SK-N-SH (cell line): ENCODE measurements around the gene CEL. TPM values are rescaled to one million over a fixed set of nuclear protein-coding genes. Genes with fewer than 3 reads are reported as not detected.

Experiments
- CTCF ChIA-PET: fragments of 300-600, 350-600 bp; formaldehyde crosslinking; extraction: SDS; loops from one replicate; lab custom pipeline; 2021; lab: Yijun Ruan, JAX
- POLR2A ChIA-PET: fragments of 350-600 bp; sonication (Branson Sonifier 250); formaldehyde crosslinking; extraction: SDS; loops from one replicate; lab custom pipeline; 2020; ENCODE audit warnings: antibody characterized with exemption, inconsistent platforms; lab: Yijun Ruan, JAX
- DNase-seq: peaks from one replicate; pipeline ENCODE4 v3.0.0; 2012
- H2AFZ ChIP-seq: fragments of 200-600 bp; sonication (generic); 2 replicates; pipeline ENCODE4 v1.8.1; 2016; ENCODE audit warnings: antibody characterized with exemption, mild to moderate bottlenecking, low read depth
- H3F3A ChIP-seq: fragments of 200-600 bp; sonication (generic); replicated peaks from 2 replicates; pipeline ENCODE3; 2016; ENCODE audit warnings: antibody characterized with exemption, mild to moderate bottlenecking; ENCODE audit not compliant: insufficient read depth
- H3K27ac ChIP-seq, 2 experiments: fragments of 200-500 bp in 1 of 2; fragments of 200-600 bp in 1 of 2; sonication (Bioruptor generic) in 1 of 2; sonication (generic), shearing (Covaris generic) in 1 of 2; 2 replicates each; pipeline versions ENCODE4 v1.5.1 to v1.6.1; 2014 to 2016; ENCODE audit warnings: low read depth in 2 of 2, inconsistent platforms in 1 of 2, low read length in 1 of 2, mild to moderate bottlenecking in 1 of 2, mixed read lengths in 1 of 2
- H3K27me3 ChIP-seq: fragments of 200-600 bp; sonication (generic), shearing (Covaris generic); 2 replicates; pipeline ENCODE4 v1.6.1; 2016; ENCODE audit warnings: mixed run types; ENCODE audit not compliant: insufficient read depth
- H3K36me3 ChIP-seq, 2 experiments: fragments of 200-500 bp in 1 of 2; fragments of 200-600 bp in 1 of 2; sonication (Bioruptor generic) in 1 of 2; sonication (generic) in 1 of 2; replicated peaks in 1 of 2; 2 replicates each; pipeline versions ENCODE3 to v1.5.1; 2014 to 2016; ENCODE audit warnings: low read length in 1 of 2, mild to moderate bottlenecking in 1 of 2; ENCODE audit not compliant: insufficient read depth in 2 of 2, control insufficient read depth in 1 of 2
- H3K4me1 ChIP-seq, 2 experiments: fragments of 200-500 bp in 1 of 2; fragments of 200-600 bp in 1 of 2; sonication (Bioruptor generic) in 1 of 2; sonication (generic), shearing (Covaris generic) in 1 of 2; 2 replicates each; pipeline versions ENCODE4 v1.5.1 to v1.6.1; 2014 to 2016; ENCODE audit warnings: low read depth in 1 of 2, low read length in 1 of 2, mixed run types in 1 of 2; ENCODE audit not compliant: insufficient read depth in 2 of 2, control insufficient read depth in 1 of 2
- H3K4me2 ChIP-seq: fragments of 200-600 bp; sonication (generic), shearing (Covaris generic); 2 replicates; pipeline ENCODE4 v1.6.1; 2017; ENCODE audit warnings: mixed run types
- H3K4me3 ChIP-seq, 2 experiments: fragments of 200-500 bp in 1 of 2; fragments of 200-600 bp in 1 of 2; sonication (Bioruptor generic) in 1 of 2; sonication (generic), shearing (Covaris generic) in 1 of 2; 2 replicates each; pipeline versions ENCODE4 v1.5.1 to v1.8.1; 2014 to 2016; ENCODE audit warnings: low read depth in 2 of 2, inconsistent platforms in 1 of 2, low read length in 1 of 2, mild to moderate bottlenecking in 1 of 2, mixed read lengths in 1 of 2, moderate library complexity in 1 of 2
- H3K79me2 ChIP-seq: fragments of 200-600 bp; sonication (generic); 2 replicates; pipeline ENCODE4 v1.8.1; 2017; ENCODE audit warnings: mild to moderate bottlenecking; ENCODE audit not compliant: insufficient read depth
- H3K9ac ChIP-seq: fragments of 200-600 bp; sonication (generic); 2 replicates; pipeline ENCODE4 v1.6.1; 2017; ENCODE audit warnings: mixed run types
- H3K9me2 ChIP-seq: fragments of 200-600 bp; sonication (generic); 2 replicates; pipeline ENCODE4 v1.6.1; 2017; ENCODE audit warnings: mixed run types
- H3K9me3 ChIP-seq: fragments of 200-600 bp; sonication (generic); 2 replicates; pipeline ENCODE4 v1.6.1; 2017; ENCODE audit warnings: mixed run types, mild to moderate bottlenecking, moderate library complexity
- H4K20me1 ChIP-seq: fragments of 200-600 bp; sonication (generic); 2 replicates; pipeline ENCODE4 v1.6.1; 2017; ENCODE audit warnings: mild to moderate bottlenecking, mixed run types; ENCODE audit not compliant: insufficient read depth
- ELF1 ChIP-seq: IDR thresholded peaks from 2 replicates; pipeline ENCODE4 v1.4.0; 2012
- FOXM1 ChIP-seq: IDR thresholded peaks from 2 replicates; pipeline ENCODE4 v1.4.0; 2012; ENCODE audit warnings: low read depth, mild to moderate bottlenecking
- GATA2 ChIP-seq: sonication (generic); formaldehyde crosslinking; IDR thresholded peaks from 2 replicates; pipeline ENCODE4 v1.5.0; 2020; ENCODE audit warnings: mild to moderate bottlenecking, missing genetic modification reagents
- MEF2A ChIP-seq: IDR thresholded peaks from 2 replicates; pipeline ENCODE4 v1.4.0; 2012; ENCODE audit warnings: low read depth, borderline replicate concordance
- MXI1 ChIP-seq: IDR thresholded peaks from 2 replicates; pipeline ENCODE4 v1.6.1; 2012; ENCODE audit warnings: mild to moderate bottlenecking, low read depth, low read length, improper control_type of control experiment
- NFIC ChIP-seq: IDR thresholded peaks from 2 replicates; pipeline ENCODE4 v1.4.0; 2012; ENCODE audit warnings: borderline replicate concordance
- PBX3 ChIP-seq: IDR thresholded peaks from 2 replicates; pipeline ENCODE4; 2012
- POLR2AphosphoS5 ChIP-seq: IDR thresholded peaks from 2 replicates; pipeline ENCODE4 v1.6.1; 2012; ENCODE audit warnings: low read depth, low read length
- RCOR1 ChIP-seq: fragments of 150-350 bp; IDR thresholded peaks from 2 replicates; pipeline ENCODE4 v1.6.1; 2017; ENCODE audit warnings: antibody characterized with exemption, low read length
- RXRA ChIP-seq: IDR thresholded peaks from 2 replicates; pipeline ENCODE4 v1.4.0; 2012; ENCODE audit warnings: low read depth, mild to moderate bottlenecking, borderline replicate concordance
- SIN3A ChIP-seq: IDR thresholded peaks from 2 replicates; pipeline ENCODE4 v1.6.1; 2012; ENCODE audit warnings: low read depth, mild to moderate bottlenecking, low read length, moderate library complexity, borderline replicate concordance
- SMC3 ChIP-seq: IDR thresholded peaks from 2 replicates; pipeline ENCODE4 v1.6.1; 2012; ENCODE audit warnings: low read depth, low read length, improper control_type of control experiment
- TEAD4 ChIP-seq: IDR thresholded peaks from 2 replicates; pipeline ENCODE4 v1.4.0; 2012; ENCODE audit warnings: mild to moderate bottlenecking, borderline replicate concordance; ENCODE audit not compliant: insufficient read depth
- WGBS: methylation state at CpG from one replicate; pipeline ENCODE4 v1.1.6; 2017; ENCODE audit warnings: low lambda C conversion rate; 5-methylcytosine and 5-hydroxymethylcytosine counted together
- polyA plus RNA-seq, 3 experiments: library from polyadenylated mRNA; depleted of rRNA; stranded (reverse); fragments of >200 nt; gene quantifications; 2 replicates each; pipeline ENCODE4 v1.2.3, GENCODE V29; 2012
- TF ChIP-seq, protein P1 (sequence below): IDR thresholded peaks from 2 replicates; pipeline ENCODE4 v1.4.0; 2012; ENCODE audit warnings: low read depth
- TF ChIP-seq, protein P2 (sequence below): fragments of 150-350 bp; IDR thresholded peaks from 2 replicates; pipeline ENCODE4 v1.6.1; 2016; ENCODE audit warnings: mild to moderate bottlenecking, low read depth, low read length

Gene CEL
- polyA plus RNA-seq, 1 of the 3 experiments (the other 2 are of a cell fraction) = 0.87 TPM

DNA sequence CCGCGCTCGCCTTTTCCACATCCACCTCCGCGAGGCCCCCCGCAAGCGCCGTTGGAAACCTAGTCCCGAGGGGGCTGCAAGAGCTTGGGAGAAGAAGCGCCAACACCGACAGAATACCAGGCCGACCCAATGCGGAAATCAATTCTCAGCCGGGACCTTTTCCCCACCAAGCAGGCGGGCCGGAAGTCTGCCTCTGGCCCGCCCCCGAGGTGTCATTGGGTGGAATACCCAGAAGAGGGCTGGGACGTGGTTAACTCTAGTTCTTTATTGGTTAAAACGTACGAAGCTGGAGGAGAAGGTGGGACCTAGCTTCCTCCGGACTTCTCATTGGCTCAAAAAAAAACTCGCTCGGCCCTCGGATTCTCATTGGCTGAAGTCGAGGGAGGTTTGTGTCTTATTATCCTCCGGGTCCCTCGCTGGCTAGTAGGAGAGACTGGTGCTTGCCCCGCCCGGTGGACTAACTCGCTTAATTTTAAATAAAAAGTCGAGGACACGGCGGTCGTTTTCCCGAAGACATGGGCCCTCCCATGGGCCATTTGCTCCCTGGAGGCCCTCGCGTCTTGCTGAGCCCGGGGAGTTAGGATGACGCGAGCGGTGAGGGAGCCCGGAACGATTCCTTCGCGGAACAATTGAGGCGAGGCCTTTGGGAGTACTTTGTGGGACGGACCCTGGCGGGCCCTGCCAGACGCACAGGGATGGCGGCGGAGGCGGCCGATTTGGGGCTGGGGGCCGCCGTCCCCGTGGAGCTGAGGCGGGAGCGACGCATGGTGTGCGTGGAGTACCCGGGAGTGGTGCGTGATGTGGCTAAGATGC, 31.3 kb upstream of the CEL start, which contains the start of gene GTF3C5 (continued):
- TF ChIP-seq MEF2A (no peak), GATA2 (CRISPR knock-in tag) (no peak), SMC3 (no peak), SIN3A (0 out of 2 replicates have a peak, but pooled peaks have one; percentile 25), ELF1 (peak; percentile 93), MXI1 (peak; percentile 53), PBX3 (peak; percentile 5; the same call in 1 of the 2 replicates), FOXM1 (no peak), RCOR1 (0 out of 2 replicates have a peak, but pooled peaks have one; percentile 30), POLR2AphosphoS5 (peak; percentile 91), TEAD4 (no peak), NFIC (peak; percentile 55; the same call in 1 of the 2 replicates)
- TF ChIP-seq, protein P1, sequence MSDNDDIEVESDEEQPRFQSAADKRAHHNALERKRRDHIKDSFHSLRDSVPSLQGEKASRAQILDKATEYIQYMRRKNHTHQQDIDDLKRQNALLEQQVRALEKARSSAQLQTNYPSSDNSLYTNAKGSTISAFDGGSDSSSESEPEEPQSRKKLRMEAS = peak; percentile 83
- TF ChIP-seq, protein P2, sequence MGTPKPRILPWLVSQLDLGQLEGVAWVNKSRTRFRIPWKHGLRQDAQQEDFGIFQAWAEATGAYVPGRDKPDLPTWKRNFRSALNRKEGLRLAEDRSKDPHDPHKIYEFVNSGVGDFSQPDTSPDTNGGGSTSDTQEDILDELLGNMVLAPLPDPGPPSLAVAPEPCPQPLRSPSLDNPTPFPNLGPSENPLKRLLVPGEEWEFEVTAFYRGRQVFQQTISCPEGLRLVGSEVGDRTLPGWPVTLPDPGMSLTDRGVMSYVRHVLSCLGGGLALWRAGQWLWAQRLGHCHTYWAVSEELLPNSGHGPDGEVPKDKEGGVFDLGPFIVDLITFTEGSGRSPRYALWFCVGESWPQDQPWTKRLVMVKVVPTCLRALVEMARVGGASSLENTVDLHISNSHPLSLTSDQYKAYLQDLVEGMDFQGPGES = peak; percentile 75

- H3K9me3 ChIP-seq = no peaks in the 10 kb centered on the region
- H3K27ac ChIP-seq = peak overlapping the region; percentile 82 to 96; a peak in 3 of 4 replicates
- peaks cover 10 to 13% of the 10 kb centered on the region in 2 experiments; a peak in 2 of 4 replicates for H3K4me1 ChIP-seq
- TF ChIP-seq SIN3A (no peak), POLR2AphosphoS5 (no peak), RXRA (no peak)
- WGBS = under 1% methylated on average over 16 of the region's 16 CpGs
- no peaks in the 10 kb centered on the region for H3K27me3 ChIP-seq
- H3F3A ChIP-seq = peaks cover 6% of the 10 kb centered on the region
- DNase-seq = no peak
- peak overlapping the region; percentile 90 for H3K9ac ChIP-seq
- peak overlapping the region; percentile 86 for H2AFZ ChIP-seq
- H3K9me2 ChIP-seq = no peaks in the 10 kb centered on the region
- peak overlapping the region; percentile 89 to 97 for H3K4me3 ChIP-seq
- H3K36me3 ChIP-seq = peaks cover 9% of the 10 kb centered on the region in 2 experiments
- peaks cover 12% of the 10 kb centered on the region; the same call in 1 of the 2 replicates for H4K20me1 ChIP-seq
- H3K4me2 ChIP-seq = peak overlapping the region; percentile 86
- ChIA-PET POLR2A (interaction anchor here (0.6 to 1.9 kb wide), 6 partner anchors 9 to 118 kb away, joined by 4 to 10 read pairs (median 6); no protein-coding TSS in a partner anchor), CTCF (interaction anchor here (0.7 to 13.6 kb wide), 7 partner anchors 9 to 117 kb away, joined by 3 to 216 read pairs (median 9); partner anchors contain the start of gene GFI1B)
- peaks cover 73% of the 10 kb centered on the region for H3K79me2 ChIP-seq
These were observed 30.7 kb upstream of the CEL start for GRCh38 chr9:133031130-133031422.
